Spleen (tissue), 3 donors: ENCODE measurements around the gene PRKCD.

ENCODE experiments used
- POLR2A ChIP-seq, 3 donors: fragments of 450-650 bp; IDR thresholded peaks; one replicate each; pipeline ENCODE4 v1.5.1; 2017; ENCODE audit warnings: antibody characterized with exemption in 3 of 3, mild to moderate bottlenecking in 1 of 3
- POLR2AphosphoS5 ChIP-seq, 3 donors: sonication (generic); formaldehyde crosslinking; IDR thresholded peaks; one replicate each; pipeline ENCODE4 v1.5.1; 2017; ENCODE audit warnings: antibody characterized with exemption in 3 of 3

- TF ChIP-seq POLR2A (IDR thresholded peaks at IDR 0.05) (no peak), POLR2AphosphoS5 (IDR thresholded peaks at IDR 0.05) (peak in 1 of 3 donors; percentile 45)
Observed at GRCh38 chr3:53230041-53230621, 69.1 kb downstream of the PRKCD start.
